ENCODE results near the gene EXOC3L4.
"Not testable (repeated sequence)": the region's sequence is repeated elsewhere in the genome, so short reads cannot be mapped to it uniquely, and the experiment has no call there.

Gene EXOC3L4

DNA sequence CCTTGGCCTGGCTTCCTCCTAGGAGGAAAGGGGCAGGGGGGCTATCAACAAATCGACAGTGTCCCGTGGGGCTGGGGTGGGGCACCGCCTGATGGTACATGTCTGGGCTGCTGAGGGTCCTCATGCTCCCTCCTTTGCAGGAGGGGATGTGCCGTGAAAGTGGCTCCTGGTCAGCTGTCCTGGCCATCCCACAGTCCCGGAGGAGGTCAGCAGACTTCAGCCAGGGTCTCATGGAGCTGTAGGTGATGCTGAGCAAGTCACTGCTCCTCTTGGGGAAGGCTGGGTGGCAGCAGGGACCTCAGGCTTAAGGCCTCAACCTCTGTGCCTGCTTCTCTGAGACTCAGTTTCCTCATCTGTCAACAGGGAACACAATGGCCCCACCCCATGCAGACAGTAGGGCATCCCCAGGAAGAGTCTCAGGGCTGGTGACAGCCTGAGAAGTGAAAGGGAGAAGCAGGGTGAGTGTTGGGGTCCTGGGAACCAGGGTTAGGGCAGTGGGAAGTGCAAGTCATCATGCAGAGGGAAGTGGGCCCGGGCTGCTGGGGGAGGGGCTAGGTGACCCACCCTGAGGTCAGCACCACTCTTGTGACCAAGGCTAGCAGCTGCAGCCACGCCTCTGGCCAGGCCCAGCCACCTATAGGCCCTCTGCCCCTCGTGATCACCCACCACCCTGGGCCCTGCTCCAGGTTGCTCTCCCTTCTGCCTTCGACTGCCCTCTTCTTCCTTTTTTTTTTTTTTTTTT lies 24.3 kb downstream of the EXOC3L4 start:
- TF ChIP-seq, protein P1, sequence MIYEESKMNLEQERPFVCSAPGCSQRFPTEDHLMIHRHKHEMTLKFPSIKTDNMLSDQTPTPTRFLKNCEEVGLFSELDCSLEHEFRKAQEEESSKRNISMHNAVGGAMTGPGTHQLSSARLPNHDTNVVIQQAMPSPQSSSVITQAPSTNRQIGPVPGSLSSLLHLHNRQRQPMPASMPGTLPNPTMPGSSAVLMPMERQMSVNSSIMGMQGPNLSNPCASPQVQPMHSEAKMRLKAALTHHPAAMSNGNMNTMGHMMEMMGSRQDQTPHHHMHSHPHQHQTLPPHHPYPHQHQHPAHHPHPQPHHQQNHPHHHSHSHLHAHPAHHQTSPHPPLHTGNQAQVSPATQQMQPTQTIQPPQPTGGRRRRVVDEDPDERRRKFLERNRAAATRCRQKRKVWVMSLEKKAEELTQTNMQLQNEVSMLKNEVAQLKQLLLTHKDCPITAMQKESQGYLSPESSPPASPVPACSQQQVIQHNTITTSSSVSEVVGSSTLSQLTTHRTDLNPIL (CRISPR knock-in tag; IDR thresholded peaks at IDR 0.05; ENCODE audit: low read depth): no peak
- TF ChIP-seq, protein P2, sequence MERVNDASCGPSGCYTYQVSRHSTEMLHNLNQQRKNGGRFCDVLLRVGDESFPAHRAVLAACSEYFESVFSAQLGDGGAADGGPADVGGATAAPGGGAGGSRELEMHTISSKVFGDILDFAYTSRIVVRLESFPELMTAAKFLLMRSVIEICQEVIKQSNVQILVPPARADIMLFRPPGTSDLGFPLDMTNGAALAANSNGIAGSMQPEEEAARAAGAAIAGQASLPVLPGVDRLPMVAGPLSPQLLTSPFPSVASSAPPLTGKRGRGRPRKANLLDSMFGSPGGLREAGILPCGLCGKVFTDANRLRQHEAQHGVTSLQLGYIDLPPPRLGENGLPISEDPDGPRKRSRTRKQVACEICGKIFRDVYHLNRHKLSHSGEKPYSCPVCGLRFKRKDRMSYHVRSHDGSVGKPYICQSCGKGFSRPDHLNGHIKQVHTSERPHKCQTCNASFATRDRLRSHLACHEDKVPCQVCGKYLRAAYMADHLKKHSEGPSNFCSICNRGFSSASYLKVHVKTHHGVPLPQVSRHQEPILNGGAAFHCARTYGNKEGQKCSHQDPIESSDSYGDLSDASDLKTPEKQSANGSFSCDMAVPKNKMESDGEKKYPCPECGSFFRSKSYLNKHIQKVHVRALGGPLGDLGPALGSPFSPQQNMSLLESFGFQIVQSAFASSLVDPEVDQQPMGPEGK (CRISPR knock-in tag; IDR thresholded peaks at IDR 0.05; ENCODE audit: borderline replicate concordance): no peak
- TF ChIP-seq ZFP3 (CRISPR knock-in tag; IDR thresholded peaks at IDR 0.05) (no peak), ZC3H10 (CRISPR knock-in tag; IDR thresholded peaks at IDR 0.05) (no peak), ISL1 (CRISPR knock-in tag; IDR thresholded peaks at IDR 0.05) (no peak), ZNF565 (CRISPR knock-in tag; conservative IDR thresholded peaks at IDR 0.05; ENCODE audit: low read depth) (no peak), ARNTL (CRISPR knock-in tag; IDR thresholded peaks at IDR 0.05; ENCODE audit: borderline replicate concordance, low read depth) (no peak)
- ATAC-seq: no peak

DNA sequence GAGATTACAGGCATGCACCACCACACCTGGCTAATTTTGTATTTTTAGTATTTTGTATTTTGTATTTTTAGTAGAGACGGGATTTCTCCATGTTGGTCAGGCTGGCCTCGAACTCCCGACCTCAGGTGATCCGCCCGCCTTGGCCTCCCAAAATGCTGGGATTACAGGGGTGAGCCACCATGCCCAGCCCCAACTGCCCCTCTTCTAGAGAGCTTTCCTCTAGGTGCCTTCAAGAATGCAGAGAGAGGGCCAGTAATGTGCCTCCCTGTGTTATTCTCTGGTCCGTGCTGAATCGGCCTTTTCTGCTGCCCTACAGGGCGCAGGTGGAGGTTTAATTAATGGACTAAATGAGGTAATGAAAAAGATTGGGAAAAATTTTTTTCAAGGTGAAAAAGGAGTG lies 25.0 kb downstream of the EXOC3L4 start:
- ATAC-seq: not testable (repeated sequence)

DNA sequence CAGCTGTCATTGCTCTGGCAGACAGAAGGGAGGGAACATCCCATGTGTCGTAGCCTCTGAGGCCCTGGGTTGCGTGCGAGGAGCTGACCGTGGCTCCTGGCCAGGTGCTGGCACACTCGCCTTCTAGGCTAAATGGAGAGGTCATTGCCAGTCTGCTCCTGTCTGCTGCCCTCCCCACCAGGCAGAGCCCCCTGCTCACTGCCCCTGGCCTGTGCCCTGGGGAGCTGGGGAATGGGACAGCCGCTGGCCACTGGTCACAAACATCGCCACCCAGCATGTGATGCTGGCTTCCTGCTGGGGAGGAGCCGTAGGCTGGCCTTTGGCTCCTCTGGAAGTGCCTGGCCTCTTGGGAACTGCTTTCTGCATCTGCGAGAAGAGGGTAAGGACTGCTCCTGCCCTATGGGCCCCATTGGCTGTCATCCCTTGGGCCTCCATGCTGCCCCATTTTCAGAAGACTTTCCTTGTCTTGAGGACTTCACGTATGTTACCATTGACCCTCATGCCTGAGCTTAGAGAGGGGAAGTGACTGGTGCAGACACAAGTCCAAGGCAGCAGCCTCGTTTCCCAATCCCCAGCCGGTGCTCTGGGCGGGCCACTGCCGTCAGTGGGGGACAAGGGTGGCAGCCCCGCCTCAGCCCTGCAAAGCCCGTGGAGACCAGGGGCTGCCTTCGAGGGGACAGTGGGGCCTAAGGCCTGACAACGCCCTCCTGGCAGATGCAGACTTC lies 26.8 kb downstream of the EXOC3L4 start:
- TF ChIP-seq ARNTL (CRISPR knock-in tag; IDR thresholded peaks at IDR 0.05; ENCODE audit: borderline replicate concordance, low read depth) (no peak), PPARA (CRISPR knock-in tag; IDR thresholded peaks at IDR 0.05; ENCODE audit: borderline replicate concordance) (no peak), ZFP3 (CRISPR knock-in tag; IDR thresholded peaks at IDR 0.05) (no peak)
- peak; percentile 10; the same call in 2 of the 3 replicates for ATAC-seq

DNA sequence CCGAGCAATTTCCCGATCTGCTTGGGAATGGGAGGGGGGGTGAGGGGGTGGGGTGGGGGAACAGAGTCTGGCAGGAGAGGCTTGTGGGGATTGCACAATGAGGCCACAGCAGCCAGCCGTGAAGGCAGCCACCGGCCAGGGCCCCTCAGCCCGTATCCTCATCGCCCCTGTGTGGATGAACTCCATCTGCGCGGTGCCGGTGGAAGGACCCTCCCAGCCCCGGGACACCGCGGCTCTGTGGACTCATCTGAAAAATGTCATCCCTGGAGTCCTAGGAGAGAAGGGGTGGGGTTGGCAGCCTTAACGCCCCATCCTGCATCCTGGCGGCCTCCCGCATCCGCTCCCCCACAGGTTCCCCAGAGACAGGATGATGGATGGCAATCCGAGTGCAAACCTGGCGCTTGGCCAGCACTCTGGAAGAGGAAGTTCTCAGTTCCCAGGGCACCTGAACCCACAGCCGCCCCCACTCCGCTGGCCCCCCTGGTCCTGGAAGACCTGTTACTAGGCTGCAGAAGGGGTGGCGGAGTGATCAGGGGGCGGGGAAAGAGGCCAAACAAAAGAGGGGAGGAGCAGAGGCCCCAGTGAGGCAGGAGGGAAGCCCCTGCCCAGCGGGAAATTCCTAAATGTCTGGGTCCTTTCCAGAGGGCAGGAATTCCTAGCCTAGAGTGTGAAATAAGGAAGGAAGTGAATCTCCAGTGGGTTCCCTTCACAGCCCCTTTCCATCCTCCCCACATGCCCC lies 27.5 kb downstream of the EXOC3L4 start:
- peak; percentile 73 for ATAC-seq
- TF ChIP-seq, protein P2 (CRISPR knock-in tag; IDR thresholded peaks at IDR 0.05; ENCODE audit: borderline replicate concordance): peak; percentile 77; the same call in 1 of the 2 replicates
- no peak for TF ChIP-seq OSR1 (CRISPR knock-in tag; IDR thresholded peaks at IDR 0.05)

DNA sequence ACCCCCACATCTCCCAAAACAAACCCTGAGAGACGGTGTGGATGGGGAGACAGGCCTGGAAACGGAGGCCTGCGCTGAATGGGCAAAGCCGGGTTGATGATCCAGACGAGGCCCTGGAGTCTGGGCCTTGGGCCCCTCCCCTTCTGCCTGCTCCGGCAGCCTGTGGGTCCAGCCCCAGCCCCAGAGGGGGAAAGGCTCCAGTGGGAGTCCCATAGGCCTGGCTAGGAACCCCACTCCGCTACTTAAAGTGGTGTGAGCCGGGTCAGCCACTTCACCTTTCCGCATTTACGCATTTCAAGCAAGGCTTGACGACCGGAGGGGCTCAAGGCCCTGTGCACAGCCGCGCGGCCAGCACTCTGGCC lies 28.0 kb downstream of the EXOC3L4 start:
- no peak for TF ChIP-seq CSDC2 (CRISPR knock-in tag; IDR thresholded peaks at IDR 0.05)
- peak; percentile 26 for ATAC-seq

DNA sequence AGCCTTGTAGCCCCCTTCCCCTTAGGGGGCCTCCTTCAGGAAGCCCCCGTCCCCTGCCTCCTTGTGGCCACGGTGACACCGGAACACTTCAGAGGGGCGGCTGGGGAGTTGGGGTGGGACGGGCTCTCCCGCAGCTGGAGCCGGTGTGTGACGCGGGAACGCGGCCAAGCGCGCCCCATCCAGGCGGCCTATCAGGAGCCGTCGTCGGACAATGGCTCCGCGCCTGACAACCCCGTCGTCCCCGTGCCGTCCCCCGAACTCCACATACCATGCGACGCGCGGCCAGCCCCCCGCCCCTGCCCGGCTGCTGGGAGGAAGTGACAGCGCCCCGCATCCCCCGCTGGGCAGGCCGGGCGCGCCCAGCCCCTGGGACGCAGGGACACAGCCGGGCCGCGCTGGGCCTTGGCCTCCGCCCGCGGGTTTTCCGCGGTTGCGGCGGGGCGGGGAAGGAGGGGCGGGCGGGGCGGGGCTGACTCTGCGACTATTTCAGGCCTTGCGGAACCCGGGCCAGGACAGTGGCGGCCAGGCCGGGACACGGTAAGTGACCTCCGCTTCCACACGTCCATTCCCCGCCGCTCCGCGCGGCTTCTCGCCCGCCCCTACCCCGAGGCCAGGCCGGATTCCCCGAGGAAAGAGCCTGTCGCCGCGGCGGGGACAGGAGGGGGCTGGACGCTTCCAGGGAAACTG lies 28.6 kb downstream of the EXOC3L4 start, which contains the start of gene TNFAIP2:
TSS of gene TNFAIP2 (plus strand) at position 515 of the 687 bp plus-strand sequence. CDS start 2,997 bp downstream, outside the sequence.
- ATAC-seq: no peak
- TF ChIP-seq, protein P3, sequence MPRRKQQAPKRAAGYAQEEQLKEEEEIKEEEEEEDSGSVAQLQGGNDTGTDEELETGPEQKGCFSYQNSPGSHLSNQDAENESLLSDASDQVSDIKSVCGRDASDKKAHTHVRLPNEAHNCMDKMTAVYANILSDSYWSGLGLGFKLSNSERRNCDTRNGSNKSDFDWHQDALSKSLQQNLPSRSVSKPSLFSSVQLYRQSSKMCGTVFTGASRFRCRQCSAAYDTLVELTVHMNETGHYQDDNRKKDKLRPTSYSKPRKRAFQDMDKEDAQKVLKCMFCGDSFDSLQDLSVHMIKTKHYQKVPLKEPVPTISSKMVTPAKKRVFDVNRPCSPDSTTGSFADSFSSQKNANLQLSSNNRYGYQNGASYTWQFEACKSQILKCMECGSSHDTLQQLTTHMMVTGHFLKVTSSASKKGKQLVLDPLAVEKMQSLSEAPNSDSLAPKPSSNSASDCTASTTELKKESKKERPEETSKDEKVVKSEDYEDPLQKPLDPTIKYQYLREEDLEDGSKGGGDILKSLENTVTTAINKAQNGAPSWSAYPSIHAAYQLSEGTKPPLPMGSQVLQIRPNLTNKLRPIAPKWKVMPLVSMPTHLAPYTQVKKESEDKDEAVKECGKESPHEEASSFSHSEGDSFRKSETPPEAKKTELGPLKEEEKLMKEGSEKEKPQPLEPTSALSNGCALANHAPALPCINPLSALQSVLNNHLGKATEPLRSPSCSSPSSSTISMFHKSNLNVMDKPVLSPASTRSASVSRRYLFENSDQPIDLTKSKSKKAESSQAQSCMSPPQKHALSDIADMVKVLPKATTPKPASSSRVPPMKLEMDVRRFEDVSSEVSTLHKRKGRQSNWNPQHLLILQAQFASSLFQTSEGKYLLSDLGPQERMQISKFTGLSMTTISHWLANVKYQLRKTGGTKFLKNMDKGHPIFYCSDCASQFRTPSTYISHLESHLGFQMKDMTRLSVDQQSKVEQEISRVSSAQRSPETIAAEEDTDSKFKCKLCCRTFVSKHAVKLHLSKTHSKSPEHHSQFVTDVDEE (CRISPR knock-in tag; IDR thresholded peaks at IDR 0.05): no peak
- TF ChIP-seq, protein P2 (CRISPR knock-in tag; IDR thresholded peaks at IDR 0.05; ENCODE audit: borderline replicate concordance): no peak
- TF ChIP-seq TOX (CRISPR knock-in tag; IDR thresholded peaks at IDR 0.05; ENCODE audit: borderline replicate concordance) (no peak), ISL1 (CRISPR knock-in tag; IDR thresholded peaks at IDR 0.05) (no peak), ZFP30 (CRISPR knock-in tag; IDR thresholded peaks at IDR 0.05) (no peak), SNAI2 (CRISPR knock-in tag; IDR thresholded peaks at IDR 0.05) (no peak)
